Measurements from ENCODE around the gene CGB3.
A peak's percentile ranks its signal among the peaks of the same experiment; 100 is the strongest.
"Not testable (repeated sequence)": the region's sequence is repeated elsewhere in the genome, so short reads cannot be mapped to it uniquely, and the experiment has no call there.

The CGB3 gene

DNA sequence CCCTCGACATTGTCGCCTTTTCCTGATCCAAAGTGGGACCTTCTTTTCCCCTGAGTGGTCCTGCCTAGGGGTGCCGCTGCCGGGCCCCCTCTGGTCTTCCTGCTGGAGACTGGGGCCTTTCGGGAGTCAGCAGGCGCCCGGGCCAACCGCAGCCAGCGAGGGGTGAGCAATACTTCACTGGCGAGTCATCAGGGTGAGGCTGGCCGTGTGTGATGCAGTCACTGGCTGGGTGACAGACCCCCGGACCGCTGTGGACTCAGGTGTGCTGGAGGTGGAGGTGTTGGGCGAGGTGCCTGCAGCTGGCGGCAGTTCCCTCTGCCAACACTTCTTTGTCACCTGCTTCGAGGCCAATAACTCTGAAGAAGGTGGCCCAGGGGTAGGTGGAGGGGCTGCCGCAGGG, 18.0 kb upstream of the CGB3 start:
- DNase-seq: no peak

- not testable (repeated sequence) for DNase-seq
Observed at GRCh38 chr19:49039736-49040135, 15.6 kb upstream of the CGB3 start.

DNA sequence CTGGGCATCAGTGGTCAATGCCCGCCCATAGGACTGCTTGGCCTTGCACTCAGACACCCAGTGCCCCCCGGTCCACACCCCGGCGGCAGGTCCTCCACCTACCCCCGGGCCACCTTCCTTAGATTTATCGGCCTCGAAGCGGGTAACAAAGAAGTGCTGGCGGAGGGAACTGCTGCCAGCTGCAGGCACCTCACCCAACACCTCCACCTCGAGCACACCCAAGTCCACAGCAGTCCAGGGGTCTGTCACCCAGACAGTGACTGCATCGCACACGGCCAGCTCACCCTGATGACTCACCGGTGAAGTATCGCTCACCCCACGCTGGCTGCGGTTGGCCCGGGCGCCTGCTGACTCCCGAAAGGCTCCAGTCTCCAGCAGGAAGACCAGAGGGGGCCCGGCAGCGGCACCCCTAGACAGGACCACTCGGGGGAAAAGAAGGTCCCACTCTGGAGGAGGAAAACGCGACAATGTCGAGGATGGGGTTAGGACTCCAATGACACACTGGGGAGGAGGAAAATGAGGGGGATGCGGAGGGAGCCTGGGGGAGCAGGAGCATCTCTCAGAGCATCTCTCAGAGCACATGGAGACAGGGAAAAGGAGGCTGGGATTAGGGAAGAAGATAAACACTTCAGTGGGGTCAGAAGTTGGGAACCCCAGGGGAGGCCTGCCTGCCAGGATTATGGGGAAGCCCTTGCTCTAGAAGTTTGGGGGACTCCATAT, 14.6 kb upstream of the CGB3 start:
- DNase-seq: not testable (repeated sequence)

- not testable (repeated sequence) for DNase-seq
Observed at GRCh38 chr19:49038111-49038510, 14.0 kb upstream of the CGB3 start.

- DNase-seq: peak in 1 of 4 experiments; percentile 5
Observed at GRCh38 chr19:49036815-49037214, 12.7 kb upstream of the CGB3 start, which contains the start of gene CGB1. TSS of gene CGB1 (minus strand) at chr19:49036895. CDS start at chr19:49036711, 184 bp downstream.

DNA sequence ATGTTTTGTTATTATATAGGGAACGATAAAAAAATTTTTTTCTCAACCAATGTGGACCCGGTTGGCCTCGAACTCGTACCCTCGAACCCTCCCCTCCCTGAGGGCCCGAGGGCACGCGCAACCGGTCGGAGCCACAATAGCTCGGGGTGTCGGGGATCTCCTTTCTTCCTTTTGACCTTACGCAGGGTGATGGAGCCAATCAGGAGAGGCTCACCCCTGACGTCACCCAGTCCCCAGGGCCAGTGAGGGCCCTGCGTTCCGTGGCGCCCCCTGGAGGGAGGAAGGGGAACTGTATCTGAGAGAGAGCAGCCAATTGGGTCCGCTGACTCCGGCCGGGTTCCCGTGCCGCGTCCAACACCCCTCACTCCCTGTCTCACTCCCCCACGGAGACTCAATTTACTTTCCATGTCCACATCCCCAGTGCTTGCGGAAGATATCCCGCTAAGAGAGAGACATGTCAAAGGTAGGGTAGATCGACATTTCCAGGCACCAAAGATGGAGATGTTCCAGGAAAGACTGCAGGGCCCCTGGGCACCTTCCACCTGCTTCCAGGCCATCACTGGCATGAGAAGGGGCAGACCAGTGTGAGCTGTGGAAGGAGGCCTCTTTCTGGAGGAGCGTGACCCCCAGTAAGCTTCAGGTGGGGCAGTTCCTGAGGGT, 7.6 kb upstream of the CGB3 start, which contains the start of gene CGB2:
Gene CGB2 (plus strand): TSS at position 249 of the 660 bp plus-strand sequence. CDS start 206 bp downstream, at position 455.
- DNase-seq: peak in 2 of 4 experiments; percentile 35 to 50

DNA sequence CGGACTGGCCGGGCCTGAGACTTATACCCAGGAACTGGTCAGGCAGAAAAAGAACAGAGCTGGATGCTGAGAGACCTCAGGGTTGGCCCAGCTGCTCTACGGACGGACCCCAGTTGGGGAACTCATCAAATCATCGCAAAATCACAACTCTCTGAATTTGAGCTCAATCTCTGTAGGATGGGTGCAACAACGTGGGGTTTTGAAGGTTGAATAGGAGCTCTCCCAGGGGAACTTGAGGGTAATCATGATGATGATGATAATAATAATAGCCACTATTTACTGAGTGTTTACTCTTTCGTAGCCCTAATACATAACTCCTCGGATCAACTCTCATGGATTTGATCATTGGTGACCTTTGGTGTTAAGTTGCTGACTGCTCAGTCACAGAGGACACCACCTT, 6.2 kb upstream of the CGB3 start:
- DNase-seq: not testable (repeated sequence)

- DNase-seq: not testable (repeated sequence)
Observed at GRCh38 chr19:49029749-49030148, 5.6 kb upstream of the CGB3 start.

DNA sequence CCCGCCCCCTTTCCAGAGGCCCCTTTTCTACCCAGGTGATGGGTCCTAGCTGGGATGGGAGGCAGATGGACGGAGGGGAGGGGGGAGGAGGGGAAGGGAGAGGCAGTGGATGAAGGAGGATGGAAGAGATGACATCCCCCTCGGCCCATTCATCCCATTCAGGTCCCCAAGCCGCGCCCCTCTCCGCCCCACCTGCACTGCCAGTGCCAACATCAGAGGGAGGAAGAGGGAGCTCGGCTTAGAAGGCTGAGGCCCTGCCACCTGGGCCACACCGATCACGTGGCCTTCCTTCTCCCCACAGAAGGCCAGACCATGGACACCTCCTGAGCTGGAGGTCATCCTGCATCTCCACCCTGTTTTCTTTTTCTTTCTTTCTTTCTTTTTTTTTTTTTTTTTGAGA, 4.6 kb upstream of the CGB3 start:
- not testable (repeated sequence) for DNase-seq

GRCh38 chr19:49025599-49025998, 1.5 kb upstream of the CGB3 start:
- DNase-seq: not testable (repeated sequence)

DNA sequence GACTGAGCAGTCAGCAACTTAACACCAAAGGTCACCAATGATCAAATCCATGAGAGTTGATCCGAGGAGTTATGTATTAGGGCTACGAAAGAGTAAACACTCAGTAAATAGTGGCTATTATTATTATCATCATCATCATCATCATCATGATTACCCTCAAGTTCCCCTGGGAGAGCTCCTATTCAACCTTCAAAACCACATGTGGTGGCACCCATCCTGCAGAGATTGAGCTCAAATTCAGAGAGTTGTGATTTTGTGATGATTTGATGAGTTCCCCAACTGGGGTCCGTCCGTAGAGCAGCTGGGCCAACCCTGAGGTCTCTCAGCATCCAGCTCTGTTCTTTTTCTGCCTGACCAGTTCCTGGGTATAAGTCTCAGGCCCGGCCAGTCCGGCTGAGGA, 955 bp upstream of the CGB3 start:
- not testable (repeated sequence) for DNase-seq

- no peak for DNase-seq
Observed at GRCh38 chr19:49022116-49022515, 2.0 kb downstream of the CGB3 start.

DNA sequence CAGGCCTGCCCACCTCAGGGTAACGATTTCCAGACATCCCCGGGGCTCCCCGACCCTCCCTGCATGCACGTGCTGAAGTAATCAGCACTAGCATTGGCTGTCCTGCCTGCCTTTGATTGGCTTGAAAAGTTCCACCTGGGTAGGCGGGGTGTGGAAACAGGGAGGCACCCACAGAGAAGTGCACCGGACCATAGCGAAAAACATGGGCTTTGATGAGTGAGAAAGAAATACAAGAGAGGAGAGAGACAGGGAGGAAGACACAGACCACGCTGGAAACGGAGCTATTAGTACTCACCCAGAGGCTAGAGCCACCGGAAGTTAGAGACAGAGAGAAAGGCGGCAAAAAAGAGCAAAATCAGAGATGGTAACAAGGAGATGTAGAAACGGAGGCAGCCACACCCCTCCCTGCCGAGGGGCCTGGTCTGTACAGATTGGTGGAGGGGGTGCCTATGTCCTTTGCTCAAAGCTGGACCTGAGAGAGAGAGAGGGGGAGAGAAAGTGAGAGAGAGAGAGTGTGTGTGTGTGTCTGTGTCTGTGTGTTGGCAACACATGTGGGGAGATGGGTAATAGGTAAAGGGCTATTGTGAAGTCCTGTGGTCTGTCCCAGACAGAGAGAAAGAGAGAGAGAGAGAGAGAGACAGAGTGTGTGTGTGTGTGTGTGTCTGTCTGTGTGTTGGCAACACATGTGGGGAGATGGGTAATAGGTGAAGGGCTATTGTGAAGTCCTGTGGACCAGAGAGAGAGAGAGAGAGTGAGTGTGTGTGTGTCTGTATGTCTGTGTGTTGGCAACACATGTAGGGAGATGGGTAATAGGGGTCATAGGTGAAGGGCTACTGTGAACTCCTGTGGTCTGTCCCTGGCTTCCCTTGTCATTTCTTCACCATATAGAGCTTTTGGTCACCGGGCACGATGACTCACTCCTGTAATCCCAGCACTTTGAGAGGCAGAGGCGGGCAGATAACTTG, 2.9 kb downstream of the CGB3 start:
- no peak for DNase-seq

GRCh38 chr19:49020342-49020741, 3.8 kb downstream of the CGB3 start:
- DNase-seq: no peak

DNA sequence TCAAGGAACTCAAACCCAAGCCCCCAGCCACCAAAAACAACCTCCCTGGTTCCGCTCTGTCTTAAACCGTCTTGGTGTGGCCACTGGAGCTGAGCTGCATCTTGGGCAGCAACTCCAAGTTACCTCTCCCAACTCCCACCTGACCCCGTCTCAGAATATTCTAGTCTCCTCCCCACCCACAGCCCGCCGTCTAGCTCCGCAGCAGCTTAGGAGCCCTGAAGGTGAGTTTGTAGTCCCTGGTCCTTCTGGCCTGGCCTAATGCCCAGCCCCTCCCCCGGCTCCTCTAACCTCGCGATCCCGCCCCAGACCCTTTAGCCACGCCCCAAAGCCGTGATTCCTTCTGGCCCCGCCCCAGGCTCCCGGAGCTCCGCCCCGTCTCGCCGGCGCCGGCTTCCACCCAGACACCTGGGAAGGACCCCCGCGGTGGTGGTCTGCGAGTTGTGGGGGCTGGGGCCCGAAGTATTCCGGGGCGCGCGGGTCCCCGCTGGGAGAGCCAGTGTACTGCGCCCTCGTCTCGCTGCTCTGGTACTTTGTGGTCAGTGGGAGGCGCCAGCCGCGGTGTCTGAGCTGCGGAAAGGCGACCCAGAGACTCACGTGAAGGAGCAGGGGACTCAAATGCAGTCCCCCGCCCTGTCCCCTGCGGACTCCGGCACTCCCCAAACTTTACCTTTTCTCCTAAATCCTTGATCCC, 4.7 kb downstream of the CGB3 start:
- peak in 3 of 4 experiments; percentile 24 to 55 (median 48) for DNase-seq

GRCh38 chr19:49018388-49019241, 5.5 kb downstream of the CGB3 start:
- DNase-seq: peak in 1 of 4 experiments; percentile 3

DNA sequence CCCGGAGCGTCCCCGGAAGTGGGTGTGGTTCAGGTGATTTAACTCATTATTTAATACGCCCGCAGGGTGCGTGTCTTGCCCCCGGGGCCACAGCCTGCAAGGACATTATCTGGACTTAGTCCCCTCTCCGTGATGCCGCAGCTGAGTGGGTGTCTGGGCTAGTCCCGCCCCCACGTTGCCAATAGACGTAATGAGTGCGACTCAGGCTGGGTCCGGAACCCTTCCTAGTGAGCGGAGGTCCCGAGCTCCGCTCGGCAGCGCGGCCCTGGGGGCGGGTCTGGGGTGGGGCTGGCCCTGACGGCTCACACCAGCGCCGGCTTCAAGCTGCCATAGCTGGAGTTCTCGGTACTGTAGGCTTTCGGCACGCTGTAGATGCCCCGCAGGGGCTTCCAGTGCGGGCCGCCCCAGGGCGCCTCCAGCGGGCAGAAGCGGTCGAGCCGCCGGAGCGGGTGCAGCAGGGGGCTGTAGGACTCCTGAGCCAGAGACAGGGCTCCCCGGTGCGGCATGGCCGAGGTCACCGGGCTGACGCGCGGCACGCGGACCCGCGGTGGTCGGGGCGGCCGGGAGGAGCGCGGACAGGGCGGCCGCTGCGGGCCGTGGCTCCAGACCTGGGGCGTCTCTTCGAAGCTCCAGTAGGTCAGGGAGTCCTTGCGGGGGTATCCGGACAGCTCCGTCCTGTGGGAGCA, 6.3 kb downstream of the CGB3 start:
- peak in 3 of 4 experiments; percentile 22 to 63 (median 42) for DNase-seq

GRCh38 chr19:49017041-49017665, 7.0 kb downstream of the CGB3 start, which contains the start of gene LHB:
TSS of gene LHB (minus strand) at chr19:49017091. CDS start at chr19:49017081, 10 bp downstream.
- DNase-seq: no peak

GRCh38 chr19:49016067-49016839, 7.9 kb downstream of the CGB3 start:
- DNase-seq: no peak

All from activated naive CD4-positive, alpha-beta T cell (primary cell).